ENCODE data around the gene CCDC80. TPM values are rescaled to one million over a fixed set of nuclear protein-coding genes. Genes with fewer than 3 reads are reported as not detected.

The CCDC80 gene
- total RNA-seq, 2 experiments from 2014 or later, result 0.59 to 0.63 TPM

DNA sequence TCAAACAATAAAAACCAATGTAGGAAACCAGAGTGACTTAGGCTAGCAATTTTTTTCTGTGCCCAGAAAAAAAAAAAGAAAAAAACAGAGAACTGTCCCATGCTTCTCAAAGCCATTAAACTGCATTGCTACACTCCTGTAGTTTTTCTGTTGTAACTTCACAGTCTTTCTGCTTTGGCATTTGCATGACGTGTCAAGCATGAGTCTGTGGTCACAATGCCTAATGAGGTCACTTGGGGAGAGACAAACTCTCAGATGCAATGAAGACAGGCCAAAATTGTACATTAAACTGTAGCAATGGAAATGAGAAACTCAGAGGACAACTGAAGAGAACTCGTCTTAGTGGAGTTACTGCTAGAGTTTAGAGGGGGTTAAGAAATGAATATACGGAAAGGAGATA is 30.8 kb downstream of the CCDC80 start:
- POLR2A ChIA-PET, result no interaction called here
- no peak overlapping the region for H3K27ac ChIP-seq (ENCODE audit: low read depth, low read length, poor library complexity, severe bottlenecking)

DNA sequence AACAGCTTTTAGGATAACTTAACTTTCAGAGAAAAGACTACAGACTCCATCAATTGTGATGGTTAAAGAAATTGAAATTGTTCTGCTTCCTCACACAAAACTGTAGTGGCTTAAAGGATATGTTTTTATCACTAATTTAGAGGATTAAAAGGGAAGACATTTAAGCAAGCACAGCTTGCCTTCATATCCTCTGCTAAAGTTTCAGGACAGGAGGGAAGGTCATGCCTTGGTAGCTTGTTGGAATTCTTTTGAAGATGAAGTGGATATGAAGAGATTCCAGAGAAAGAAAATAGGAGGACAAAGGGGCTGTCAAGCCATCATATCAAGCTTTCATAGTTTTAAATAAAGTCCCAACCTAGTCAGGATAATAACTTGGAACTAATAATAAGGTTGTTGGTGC is 33.1 kb downstream of the CCDC80 start:
- H2AFZ ChIP-seq (ENCODE audit: low read length), result no peak overlapping the region
- no TSS peak for BruUV-seq (replicated peaks)
- CTCF ChIA-PET (ENCODE audit: unreplicated experiment), result no interaction called here
- H3K27ac ChIP-seq (ENCODE audit: low read depth, low read length, poor library complexity, severe bottlenecking), result no peak overlapping the region
- no peak overlapping the region for H3K4me3 ChIP-seq (ENCODE audit: low read depth, low read length, poor library complexity, severe bottlenecking)
- H3K36me3 ChIP-seq (ENCODE audit: insufficient read depth, low read length), result no peaks in the 10 kb centered on the region
- no peaks in the 10 kb centered on the region for H4K20me1 ChIP-seq (ENCODE audit: insufficient read depth, low read length)
- no peak overlapping the region for H3K4me2 ChIP-seq (ENCODE audit: low read length)
- intact Hi-C loops (cut with micrococcal nuclease; ENCODE audit: unreplicated experiment), result no loop called here
- no peaks in the 10 kb centered on the region for H3K4me1 ChIP-seq (ENCODE audit: insufficient read depth, low read length, poor library complexity, severe bottlenecking)
- POLR2A ChIA-PET, result no interaction called here
- TF ChIP-seq EZH2phosphoT487 (IDR thresholded peaks at IDR 0.05; ENCODE audit: borderline replicate concordance, low read depth, low read length), result no peak
- TF ChIP-seq, protein P1, sequence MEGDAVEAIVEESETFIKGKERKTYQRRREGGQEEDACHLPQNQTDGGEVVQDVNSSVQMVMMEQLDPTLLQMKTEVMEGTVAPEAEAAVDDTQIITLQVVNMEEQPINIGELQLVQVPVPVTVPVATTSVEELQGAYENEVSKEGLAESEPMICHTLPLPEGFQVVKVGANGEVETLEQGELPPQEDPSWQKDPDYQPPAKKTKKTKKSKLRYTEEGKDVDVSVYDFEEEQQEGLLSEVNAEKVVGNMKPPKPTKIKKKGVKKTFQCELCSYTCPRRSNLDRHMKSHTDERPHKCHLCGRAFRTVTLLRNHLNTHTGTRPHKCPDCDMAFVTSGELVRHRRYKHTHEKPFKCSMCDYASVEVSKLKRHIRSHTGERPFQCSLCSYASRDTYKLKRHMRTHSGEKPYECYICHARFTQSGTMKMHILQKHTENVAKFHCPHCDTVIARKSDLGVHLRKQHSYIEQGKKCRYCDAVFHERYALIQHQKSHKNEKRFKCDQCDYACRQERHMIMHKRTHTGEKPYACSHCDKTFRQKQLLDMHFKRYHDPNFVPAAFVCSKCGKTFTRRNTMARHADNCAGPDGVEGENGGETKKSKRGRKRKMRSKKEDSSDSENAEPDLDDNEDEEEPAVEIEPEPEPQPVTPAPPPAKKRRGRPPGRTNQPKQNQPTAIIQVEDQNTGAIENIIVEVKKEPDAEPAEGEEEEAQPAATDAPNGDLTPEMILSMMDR (conservative IDR thresholded peaks at IDR 0.05; ENCODE audit: low read length), result no peak
- H3K9me3 ChIP-seq (ENCODE audit: low read length), result no peaks in the 10 kb centered on the region
- no peak for DNase-seq (ENCODE audit: low spot score)
- H3K9me2 ChIP-seq (ENCODE audit: insufficient read depth, low read length), result no peaks in the 10 kb centered on the region
- no peaks in the 10 kb centered on the region for H3K79me2 ChIP-seq (ENCODE audit: insufficient read depth, low read depth, low read length)

More for the DNA sequence above, 30.8 kb downstream of the CCDC80 start:
- Histone ChIP-seq H3K79me2 (ENCODE audit: insufficient read depth, low read depth, low read length) (no peaks in the 10 kb centered on the region), H3K4me1 (ENCODE audit: insufficient read depth, low read length, poor library complexity, severe bottlenecking) (no peaks in the 10 kb centered on the region), H3K36me3 (ENCODE audit: insufficient read depth, low read length) (no peaks in the 10 kb centered on the region), H3K4me2 (ENCODE audit: low read length) (no peak overlapping the region), H4K20me1 (ENCODE audit: insufficient read depth, low read length) (no peaks in the 10 kb centered on the region), H3K9me2 (ENCODE audit: insufficient read depth, low read length) (no peaks in the 10 kb centered on the region), H2AFZ (ENCODE audit: low read length) (no peak overlapping the region), H3K4me3 (ENCODE audit: low read depth, low read length, poor library complexity, severe bottlenecking) (no peak overlapping the region), H3K9me3 (ENCODE audit: low read length) (no peaks in the 10 kb centered on the region)
- intact Hi-C loops (cut with micrococcal nuclease; ENCODE audit: unreplicated experiment), result no loop called here
- TF ChIP-seq, protein P1 (conservative IDR thresholded peaks at IDR 0.05; ENCODE audit: low read length), result no peak
- TF ChIP-seq EZH2phosphoT487 (IDR thresholded peaks at IDR 0.05; ENCODE audit: borderline replicate concordance, low read depth, low read length), result no peak
- CTCF ChIA-PET (ENCODE audit: unreplicated experiment), result no interaction called here
- BruUV-seq (replicated peaks), result no TSS peak
- no peak for DNase-seq (ENCODE audit: low spot score)

DNA sequence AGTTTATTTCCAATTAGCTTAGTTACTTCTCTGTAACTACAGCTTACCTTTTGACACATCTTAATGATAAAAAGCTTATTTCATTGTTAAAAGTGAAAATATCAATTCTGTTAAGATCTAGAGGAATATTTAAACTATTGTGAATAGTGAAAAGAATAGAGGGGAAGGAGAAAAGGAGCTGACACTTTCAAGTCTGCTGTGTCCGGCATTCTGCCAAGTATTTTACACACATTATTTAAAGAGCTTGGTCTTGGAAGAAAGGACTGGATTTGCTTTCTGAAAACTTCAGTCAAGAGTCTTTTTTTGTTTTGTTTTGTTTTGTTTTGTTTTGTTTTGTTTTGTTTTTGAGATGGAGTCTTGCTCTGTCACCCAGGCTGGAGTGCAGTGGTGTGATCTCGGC is 34.8 kb downstream of the CCDC80 start:
- intact Hi-C loops (cut with micrococcal nuclease; ENCODE audit: unreplicated experiment), result no loop called here
- no peak overlapping the region for H3K4me3 ChIP-seq (ENCODE audit: low read depth, low read length, poor library complexity, severe bottlenecking)
- H3K36me3 ChIP-seq (ENCODE audit: insufficient read depth, low read length), result no peaks in the 10 kb centered on the region
- H2AFZ ChIP-seq (ENCODE audit: low read length), result no peak overlapping the region
- H4K20me1 ChIP-seq (ENCODE audit: insufficient read depth, low read length), result no peaks in the 10 kb centered on the region
- DNase-seq (ENCODE audit: low spot score), result no peak
- H3K4me1 ChIP-seq (ENCODE audit: insufficient read depth, low read length, poor library complexity, severe bottlenecking), result no peaks in the 10 kb centered on the region
- no peaks in the 10 kb centered on the region for H3K79me2 ChIP-seq (ENCODE audit: insufficient read depth, low read depth, low read length)
- ChIA-PET POLR2A (interaction anchor here (0.7 to 1.2 kb wide), 5 partner anchors 9 to 468 kb away, joined by 3 to 7 read pairs (median 3); no protein-coding TSS in a partner anchor), CTCF (ENCODE audit: unreplicated experiment) (no interaction called here)
- H3K27ac ChIP-seq (ENCODE audit: low read depth, low read length, poor library complexity, severe bottlenecking), result no peak overlapping the region
- no TSS peak for BruUV-seq (replicated peaks)
- H3K4me2 ChIP-seq (ENCODE audit: low read length), result no peak overlapping the region
- no peaks in the 10 kb centered on the region for H3K9me2 ChIP-seq (ENCODE audit: insufficient read depth, low read length)
- TF ChIP-seq EZH2phosphoT487 (IDR thresholded peaks at IDR 0.05; ENCODE audit: borderline replicate concordance, low read depth, low read length), result no peak
- TF ChIP-seq, protein P1 (conservative IDR thresholded peaks at IDR 0.05; ENCODE audit: low read length), result no peak
- no peaks in the 10 kb centered on the region for H3K9me3 ChIP-seq (ENCODE audit: low read length)

Measured in OCI-LY7 (cell line).